ENCODE results near the gene ETS1.

Gene ETS1

DNA sequence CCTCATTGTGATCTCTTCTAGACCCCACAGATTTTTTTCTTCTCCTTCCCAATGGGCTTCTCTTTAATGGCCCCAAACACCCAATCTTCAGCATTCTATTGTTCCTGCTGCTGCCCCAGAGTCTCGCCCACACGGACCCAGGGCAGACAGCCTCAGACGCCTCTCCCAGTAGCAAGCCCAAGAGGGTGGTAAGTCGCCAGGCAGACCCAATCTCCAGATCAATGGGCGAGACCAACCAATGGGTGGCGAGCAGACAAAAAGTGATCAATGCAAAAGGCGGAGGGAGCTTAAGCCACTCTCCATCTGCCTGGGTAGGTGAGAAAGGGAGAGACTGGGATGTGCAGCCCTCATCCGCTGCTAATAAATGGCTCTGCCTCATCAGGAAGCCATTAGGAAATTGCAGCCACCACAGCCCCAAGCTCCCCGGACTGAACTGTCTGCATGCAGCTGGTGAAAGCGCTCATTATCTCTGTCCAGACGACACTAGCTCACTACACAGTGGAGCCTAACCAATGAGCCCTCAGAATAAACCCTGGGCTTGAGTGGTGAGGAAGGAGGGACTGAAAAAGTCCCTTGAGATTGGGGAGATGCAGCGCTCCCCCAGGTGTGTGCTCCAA is 81.8 kb downstream of the ETS1 start:
- Histone ChIP-seq H3K9ac (no peak overlapping the region), H3K79me2 (ENCODE audit: insufficient read depth, low read depth) (peaks cover 96% of the 10 kb centered on the region), H3K27me3 (ENCODE audit: insufficient read depth, low read depth) (no peaks in the 10 kb centered on the region), H4K20me1 (ENCODE audit: insufficient read depth) (no peaks in the 10 kb centered on the region), H3K4me3 (IDR thresholded peaks at IDR 0.05; ENCODE audit: insufficient read depth, low read depth, low read length) (no peak overlapping the region), H3K27ac (no peak overlapping the region), H3K4me2 (no peak overlapping the region), H3K4me1 (ENCODE audit: low read depth, poor library complexity, severe bottlenecking) (peaks cover 52% of the 10 kb centered on the region), H2AFZ (ENCODE audit: low read depth) (no peak overlapping the region), H3K36me3 (ENCODE audit: insufficient read depth) (no peaks in the 10 kb centered on the region)
- TF ChIP-seq CTCF (conservative IDR thresholded peaks at IDR 0.05; ENCODE audit: low read depth, low read length), result no peak

GRCh38 chr11:128504486-128504885 is 82.9 kb downstream of the ETS1 start:
- H3K4me2 ChIP-seq, result no peak overlapping the region

GRCh38 chr11:128503245-128503991 is 83.9 kb downstream of the ETS1 start:
- TF ChIP-seq CTCF (conservative IDR thresholded peaks at IDR 0.05; ENCODE audit: low read depth, low read length), result no peak
- H3K27me3 ChIP-seq (ENCODE audit: insufficient read depth, low read depth), result no peaks in the 10 kb centered on the region
- H3K27ac ChIP-seq, result no peak overlapping the region
- H3K4me3 ChIP-seq (IDR thresholded peaks at IDR 0.05; ENCODE audit: insufficient read depth, low read depth, low read length), result no peak overlapping the region
- H3K4me2 ChIP-seq, result peak overlapping the region; percentile 74; the same call in 1 of the 2 replicates
- H3K9ac ChIP-seq, result no peak overlapping the region
- H2AFZ ChIP-seq (ENCODE audit: low read depth), result no peak overlapping the region
- H4K20me1 ChIP-seq (ENCODE audit: insufficient read depth), result no peaks in the 10 kb centered on the region
- H3K36me3 ChIP-seq (ENCODE audit: insufficient read depth), result no peaks in the 10 kb centered on the region
- peaks cover 94% of the 10 kb centered on the region for H3K79me2 ChIP-seq (ENCODE audit: insufficient read depth, low read depth)
- H3K4me1 ChIP-seq (ENCODE audit: low read depth, poor library complexity, severe bottlenecking), result peaks cover 74% of the 10 kb centered on the region

More at GRCh38 chr11:128504486-128504885, 82.9 kb downstream of the ETS1 start:
- no peak overlapping the region for H2AFZ ChIP-seq (ENCODE audit: low read depth)
- no peak overlapping the region for H3K27ac ChIP-seq
- H3K36me3 ChIP-seq (ENCODE audit: insufficient read depth), result no peaks in the 10 kb centered on the region
- no peaks in the 10 kb centered on the region for H4K20me1 ChIP-seq (ENCODE audit: insufficient read depth)
- peaks cover 63% of the 10 kb centered on the region for H3K4me1 ChIP-seq (ENCODE audit: low read depth, poor library complexity, severe bottlenecking)
- peaks cover 94% of the 10 kb centered on the region for H3K79me2 ChIP-seq (ENCODE audit: insufficient read depth, low read depth)
- no peak overlapping the region for H3K4me3 ChIP-seq (IDR thresholded peaks at IDR 0.05; ENCODE audit: insufficient read depth, low read depth, low read length)
- TF ChIP-seq CTCF (conservative IDR thresholded peaks at IDR 0.05; ENCODE audit: low read depth, low read length), result no peak
- no peaks in the 10 kb centered on the region for H3K27me3 ChIP-seq (ENCODE audit: insufficient read depth, low read depth)
- no peak overlapping the region for H3K9ac ChIP-seq

GRCh38 chr11:128502726-128503125 is 84.6 kb downstream of the ETS1 start:
- Histone ChIP-seq H3K27me3 (ENCODE audit: insufficient read depth, low read depth) (no peaks in the 10 kb centered on the region), H3K4me2 (peak overlapping the region; percentile 74), H4K20me1 (ENCODE audit: insufficient read depth) (no peaks in the 10 kb centered on the region), H2AFZ (ENCODE audit: low read depth) (no peak overlapping the region), H3K9ac (no peak overlapping the region), H3K4me1 (ENCODE audit: low read depth, poor library complexity, severe bottlenecking) (peaks cover 81% of the 10 kb centered on the region), H3K79me2 (ENCODE audit: insufficient read depth, low read depth) (peaks cover 91% of the 10 kb centered on the region), H3K27ac (peak overlapping the region; percentile 70), H3K4me3 (IDR thresholded peaks at IDR 0.05; ENCODE audit: insufficient read depth, low read depth, low read length) (no peak overlapping the region), H3K36me3 (ENCODE audit: insufficient read depth) (no peaks in the 10 kb centered on the region)
- no peak for TF ChIP-seq CTCF (conservative IDR thresholded peaks at IDR 0.05; ENCODE audit: low read depth, low read length)
